ENCODE measurements around the gene POM121C.
"Not testable (repeated sequence)": the region's sequence is repeated elsewhere in the genome, so short reads cannot be mapped to it uniquely, and the experiment has no call there.

DNA sequence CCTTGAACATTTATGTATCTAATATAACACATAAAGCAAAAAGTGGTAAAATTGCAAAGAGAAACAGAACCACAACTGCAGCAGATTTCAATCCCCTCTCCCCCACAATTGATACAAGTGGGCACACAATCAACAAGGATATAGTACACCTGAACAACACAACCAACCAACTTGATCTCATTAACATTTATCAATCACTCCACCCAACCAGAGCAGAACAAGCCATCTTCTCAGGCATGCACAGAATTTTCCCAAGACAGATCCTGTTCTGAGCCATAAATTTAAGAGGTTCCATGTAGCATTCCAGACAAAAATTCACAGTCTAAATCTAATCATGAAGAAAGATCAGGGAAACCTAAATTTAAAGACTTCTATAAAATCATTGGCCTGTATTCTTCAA is 5.8 kb downstream of the POM121C start:
- not testable (repeated sequence) for TF ChIP-seq POLR2A (IDR thresholded peaks at IDR 0.05)
- TF ChIP-seq, protein P1, sequence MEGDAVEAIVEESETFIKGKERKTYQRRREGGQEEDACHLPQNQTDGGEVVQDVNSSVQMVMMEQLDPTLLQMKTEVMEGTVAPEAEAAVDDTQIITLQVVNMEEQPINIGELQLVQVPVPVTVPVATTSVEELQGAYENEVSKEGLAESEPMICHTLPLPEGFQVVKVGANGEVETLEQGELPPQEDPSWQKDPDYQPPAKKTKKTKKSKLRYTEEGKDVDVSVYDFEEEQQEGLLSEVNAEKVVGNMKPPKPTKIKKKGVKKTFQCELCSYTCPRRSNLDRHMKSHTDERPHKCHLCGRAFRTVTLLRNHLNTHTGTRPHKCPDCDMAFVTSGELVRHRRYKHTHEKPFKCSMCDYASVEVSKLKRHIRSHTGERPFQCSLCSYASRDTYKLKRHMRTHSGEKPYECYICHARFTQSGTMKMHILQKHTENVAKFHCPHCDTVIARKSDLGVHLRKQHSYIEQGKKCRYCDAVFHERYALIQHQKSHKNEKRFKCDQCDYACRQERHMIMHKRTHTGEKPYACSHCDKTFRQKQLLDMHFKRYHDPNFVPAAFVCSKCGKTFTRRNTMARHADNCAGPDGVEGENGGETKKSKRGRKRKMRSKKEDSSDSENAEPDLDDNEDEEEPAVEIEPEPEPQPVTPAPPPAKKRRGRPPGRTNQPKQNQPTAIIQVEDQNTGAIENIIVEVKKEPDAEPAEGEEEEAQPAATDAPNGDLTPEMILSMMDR (IDR thresholded peaks at IDR 0.05): not testable (repeated sequence)

Data from body of pancreas (tissue), 4 donors.